Nephron (organoid): ENCODE measurements around the gene ADGRF1.
"Not testable (repeated sequence)": the region's sequence is repeated elsewhere in the genome, so short reads cannot be mapped to it uniquely, and the experiment has no call there.

ENCODE experiments used
- H3K27ac Mint-ChIP-seq, 3 experiments: 2 replicates each; pipeline ENCODE4 v1.8.0; 2020; ENCODE audit warnings: mixed read lengths in 3 of 3, mild to moderate bottlenecking in 2 of 3, moderate library complexity in 1 of 3
- H3K27me3 Mint-ChIP-seq: 2 replicates; pipeline ENCODE4 v1.8.0; 2021; ENCODE audit warnings: low read depth, mild to moderate bottlenecking, moderate library complexity, mixed read lengths
- H3K36me3 Mint-ChIP-seq: 2 replicates; pipeline ENCODE4 v1.8.0; 2020; ENCODE audit warnings: low read depth, mixed read lengths
- H3K4me1 Mint-ChIP-seq: 2 replicates; pipeline ENCODE4 v1.8.0; 2020; ENCODE audit warnings: mixed read lengths
- H3K4me3 Mint-ChIP-seq, 3 experiments: 2 replicates each; pipeline ENCODE4 v1.8.0; 2020; ENCODE audit warnings: mild to moderate bottlenecking in 3 of 3, mixed read lengths in 3 of 3, moderate library complexity in 2 of 3
- H3K9me3 Mint-ChIP-seq: 2 replicates; pipeline ENCODE4 v1.8.0; 2020; ENCODE audit warnings: mixed read lengths
- CTCF ChIP-seq, 3 experiments: fragments of 200-600 bp; sonication (generic); IDR thresholded peaks; one replicate each; pipeline ENCODE4 v1.5.0; 2021; ENCODE audit warnings: antibody characterized with exemption in 3 of 3; ENCODE audit not compliant: unreplicated experiment in 3 of 3

Gene ADGRF1

DNA sequence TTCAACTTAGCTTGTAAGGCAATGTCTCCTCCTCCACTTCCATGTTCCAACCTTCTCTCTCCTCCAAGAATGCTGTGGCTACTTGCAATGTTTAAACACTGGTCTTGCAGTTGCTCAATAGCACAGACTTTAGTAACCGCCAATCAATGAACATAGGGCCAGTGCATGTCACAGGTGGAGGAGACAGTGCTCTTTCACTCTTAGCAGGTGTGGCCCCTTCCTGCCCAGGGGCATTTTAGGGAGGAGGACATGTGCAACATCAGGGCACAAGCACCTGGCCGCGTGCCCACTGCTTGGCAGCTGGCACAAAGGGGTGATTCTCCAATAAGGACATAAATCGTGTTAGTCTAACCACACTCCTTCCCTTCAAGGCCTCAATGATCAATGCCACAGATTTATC lies 41.3 kb downstream of the ADGRF1 start:
- H3K4me3 Mint-ChIP-seq: no peak overlapping the region
- H3K27me3 Mint-ChIP-seq: no peaks in the 10 kb centered on the region
- H3K9me3 Mint-ChIP-seq: no peaks in the 10 kb centered on the region
- H3K4me1 Mint-ChIP-seq: no peaks in the 10 kb centered on the region
- TF ChIP-seq CTCF (IDR thresholded peaks at IDR 0.05; ENCODE audit: unreplicated experiment in 3 of 3): no peak
- no peak overlapping the region for H3K27ac Mint-ChIP-seq
- no peaks in the 10 kb centered on the region for H3K36me3 Mint-ChIP-seq

DNA sequence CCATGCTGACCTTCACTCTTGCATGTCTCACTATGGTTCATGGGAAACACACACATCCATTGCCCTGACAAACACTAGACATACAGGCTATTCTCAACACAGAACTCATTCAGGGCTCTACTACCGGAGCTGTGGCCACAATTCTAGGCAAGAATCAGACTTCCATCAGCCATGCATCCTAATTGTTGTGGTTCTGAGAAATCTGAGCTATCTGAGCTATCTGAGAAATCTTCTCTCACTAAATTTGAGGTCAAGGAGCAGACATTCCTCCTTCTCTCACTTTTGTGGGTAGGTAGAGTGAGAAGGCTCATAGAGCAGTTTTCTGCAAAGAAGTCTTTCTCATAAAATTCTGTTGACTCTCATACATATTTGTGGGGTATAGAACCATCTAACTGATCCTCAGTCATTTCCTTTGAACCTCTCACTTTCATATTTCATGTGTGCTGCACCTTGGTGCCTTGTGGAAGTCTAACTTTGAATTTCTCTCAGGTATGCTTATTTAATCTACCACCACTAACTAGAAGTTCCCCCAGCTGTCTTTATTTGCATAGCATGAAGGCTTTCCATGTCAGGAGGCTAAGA lies 43.6 kb downstream of the ADGRF1 start:
- no peaks in the 10 kb centered on the region for H3K4me1 Mint-ChIP-seq
- peaks cover 2% of the 10 kb centered on the region for H3K9me3 Mint-ChIP-seq
- no peak overlapping the region for H3K4me3 Mint-ChIP-seq
- H3K27ac Mint-ChIP-seq: no peak overlapping the region
- no peak for TF ChIP-seq CTCF (IDR thresholded peaks at IDR 0.05; ENCODE audit: unreplicated experiment in 3 of 3)
- H3K36me3 Mint-ChIP-seq: no peaks in the 10 kb centered on the region
- no peaks in the 10 kb centered on the region for H3K27me3 Mint-ChIP-seq

GRCh38 chr6:46997646-46998045 lies 44.5 kb downstream of the ADGRF1 start:
- H3K4me3 Mint-ChIP-seq: no peak overlapping the region
- no peaks in the 10 kb centered on the region for H3K36me3 Mint-ChIP-seq
- H3K9me3 Mint-ChIP-seq: peaks cover 2% of the 10 kb centered on the region
- H3K27ac Mint-ChIP-seq: no peak overlapping the region
- no peak for TF ChIP-seq CTCF (IDR thresholded peaks at IDR 0.05; ENCODE audit: unreplicated experiment in 3 of 3)
- no peaks in the 10 kb centered on the region for H3K27me3 Mint-ChIP-seq
- H3K4me1 Mint-ChIP-seq: no peaks in the 10 kb centered on the region

GRCh38 chr6:46996860-46997641 lies 45.1 kb downstream of the ADGRF1 start:
- Mint-ChIP-seq H3K4me3 (no peak overlapping the region), H3K9me3 (peaks cover 4% of the 10 kb centered on the region), H3K27ac (no peak overlapping the region), H3K4me1 (no peaks in the 10 kb centered on the region), H3K27me3 (no peaks in the 10 kb centered on the region), H3K36me3 (no peaks in the 10 kb centered on the region)
- no peak for TF ChIP-seq CTCF (IDR thresholded peaks at IDR 0.05; ENCODE audit: unreplicated experiment in 3 of 3)

- peaks cover 4% of the 10 kb centered on the region for H3K4me1 Mint-ChIP-seq
- H3K4me3 Mint-ChIP-seq: no peak overlapping the region
- H3K27me3 Mint-ChIP-seq: no peaks in the 10 kb centered on the region
- no peak overlapping the region for H3K27ac Mint-ChIP-seq
- no peak for TF ChIP-seq CTCF (IDR thresholded peaks at IDR 0.05; ENCODE audit: unreplicated experiment in 3 of 3)
- H3K9me3 Mint-ChIP-seq: peaks cover 4% of the 10 kb centered on the region
- no peaks in the 10 kb centered on the region for H3K36me3 Mint-ChIP-seq
Measured at GRCh38 chr6:46994933-46995332, 47.2 kb downstream of the ADGRF1 start.

GRCh38 chr6:46993846-46994245 lies 48.3 kb downstream of the ADGRF1 start:
- Mint-ChIP-seq H3K27me3 (no peaks in the 10 kb centered on the region), H3K36me3 (no peaks in the 10 kb centered on the region)

GRCh38 chr6:46992391-46992790 lies 49.7 kb downstream of the ADGRF1 start:
- H3K36me3 Mint-ChIP-seq, H3K9me3 Mint-ChIP-seq, H3K4me3 Mint-ChIP-seq, H3K27ac Mint-ChIP-seq, H3K27me3 Mint-ChIP-seq: not testable (repeated sequence)
- H3K4me1 Mint-ChIP-seq: peaks cover 13% of the 10 kb centered on the region

More at GRCh38 chr6:46993846-46994245, 48.3 kb downstream of the ADGRF1 start:
- Mint-ChIP-seq H3K4me3 (no peak overlapping the region), H3K27ac (no peak overlapping the region), H3K4me1 (peaks cover 13% of the 10 kb centered on the region), H3K9me3 (peaks cover 4% of the 10 kb centered on the region)
- no peak for TF ChIP-seq CTCF (IDR thresholded peaks at IDR 0.05; ENCODE audit: unreplicated experiment in 3 of 3)
